ENCODE results near the gene MAGI1. TPM values are rescaled to one million over a fixed set of nuclear protein-coding genes. Genes with fewer than 3 reads are reported as not detected.
A peak's percentile ranks its signal among the peaks of the same experiment; 100 is the strongest.

Gene MAGI1
- total RNA-seq, 2 donors from 2014 or later, result 38.6 to 45.1 TPM

DNA sequence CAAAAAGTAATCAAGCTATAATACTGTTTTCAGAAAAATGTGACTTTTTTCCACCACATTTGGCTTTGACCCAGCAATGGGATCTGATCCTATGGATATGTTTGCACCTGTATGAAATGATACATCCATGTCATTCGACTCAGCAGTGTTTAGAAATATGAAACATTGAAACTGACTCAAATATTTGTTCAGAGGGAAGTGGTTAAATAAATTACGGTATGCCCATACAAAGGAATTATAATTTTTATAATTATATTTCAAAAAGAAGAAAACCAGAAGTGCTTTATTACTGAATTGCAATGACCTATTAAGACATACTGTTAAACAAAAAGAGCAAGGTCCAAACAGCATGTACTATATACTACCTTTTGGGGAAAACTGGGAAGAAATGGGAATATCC, 546.5 kb downstream of the MAGI1 start:
- no peaks in the 10 kb centered on the region for H3K9me3 ChIP-seq (ENCODE audit: control insufficient read depth, low read length)
- no peak overlapping the region for H3K4me3 ChIP-seq (ENCODE audit: low read length)
- Mint-ChIP-seq H3K27me3 (ENCODE audit: insufficient read depth) (no peaks in the 10 kb centered on the region), H3K4me1 (no peaks in the 10 kb centered on the region), H3K4me3 (no peak overlapping the region), H3K27ac (no peak overlapping the region), H3K9me3 (no peaks in the 10 kb centered on the region), H3K36me3 (ENCODE audit: low read depth) (peaks cover 1% of the 10 kb centered on the region)
- WGBS, 2 experiments (ENCODE audit: insufficient coverage in 1 of 2, insufficient read length in 1 of 2), result 95 to 100% methylated on average over 1 of the region's 2 CpGs
- H3K27ac ChIP-seq (ENCODE audit: low read depth, low read length), result no peak overlapping the region
- H3K9ac ChIP-seq (ENCODE audit: extremely low read depth, low read length, poor library complexity, severe bottlenecking), result no peak overlapping the region
- TF ChIP-seq CTCF (conservative IDR thresholded peaks at IDR 0.05), result no peak
- H3K27me3 ChIP-seq (ENCODE audit: control insufficient read depth, insufficient read depth, low read length, poor library complexity, severe bottlenecking), result no peaks in the 10 kb centered on the region
- DNase-seq, result no peak
- no peaks in the 10 kb centered on the region for H3K4me1 ChIP-seq (ENCODE audit: control insufficient read depth, insufficient read depth, low read length)
- H3K36me3 ChIP-seq (ENCODE audit: control insufficient read depth, insufficient read depth, low read length), result no peaks in the 10 kb centered on the region

- H3K9ac ChIP-seq (ENCODE audit: extremely low read depth, low read length, poor library complexity, severe bottlenecking), result no peak overlapping the region
- TF ChIP-seq CTCF (conservative IDR thresholded peaks at IDR 0.05), result no peak
- 94 to 95% methylated on average over 3 of the region's 3 CpGs for WGBS, 2 experiments (ENCODE audit: insufficient coverage in 1 of 2, insufficient read length in 1 of 2)
- H3K36me3 Mint-ChIP-seq (ENCODE audit: low read depth), result peaks cover 1% of the 10 kb centered on the region
- no peaks in the 10 kb centered on the region for H3K9me3 ChIP-seq (ENCODE audit: control insufficient read depth, low read length)
- H3K4me3 ChIP-seq (ENCODE audit: low read length), result no peak overlapping the region
- H3K4me1 Mint-ChIP-seq, result peaks cover 13% of the 10 kb centered on the region
- H3K36me3 ChIP-seq (ENCODE audit: control insufficient read depth, insufficient read depth, low read length), result no peaks in the 10 kb centered on the region
- peak overlapping the region; percentile 52 for H3K27ac ChIP-seq (ENCODE audit: low read depth, low read length)
- no peaks in the 10 kb centered on the region for H3K27me3 Mint-ChIP-seq (ENCODE audit: insufficient read depth)
- H3K27me3 ChIP-seq (ENCODE audit: control insufficient read depth, insufficient read depth, low read length, poor library complexity, severe bottlenecking), result no peaks in the 10 kb centered on the region
- H3K9me3 Mint-ChIP-seq, result no peaks in the 10 kb centered on the region
- H3K4me3 Mint-ChIP-seq, result no peak overlapping the region
- H3K4me1 ChIP-seq (ENCODE audit: control insufficient read depth, insufficient read depth, low read length), result peaks cover 1% of the 10 kb centered on the region
- no peak for DNase-seq
- no peak overlapping the region for H3K27ac Mint-ChIP-seq
Measured at GRCh38 chr3:65490114-65490513, 548.6 kb downstream of the MAGI1 start.

- Histone ChIP-seq H3K4me3 (ENCODE audit: low read length) (no peak overlapping the region), H3K36me3 (ENCODE audit: control insufficient read depth, insufficient read depth, low read length) (no peaks in the 10 kb centered on the region), H3K4me1 (ENCODE audit: control insufficient read depth, insufficient read depth, low read length) (peaks cover 2% of the 10 kb centered on the region), H3K9me3 (ENCODE audit: control insufficient read depth, low read length) (no peaks in the 10 kb centered on the region), H3K9ac (ENCODE audit: extremely low read depth, low read length, poor library complexity, severe bottlenecking) (no peak overlapping the region), H3K27ac (ENCODE audit: low read depth, low read length) (no peak overlapping the region), H3K27me3 (ENCODE audit: control insufficient read depth, insufficient read depth, low read length, poor library complexity, severe bottlenecking) (no peaks in the 10 kb centered on the region)
- TF ChIP-seq CTCF (conservative IDR thresholded peaks at IDR 0.05), result no peak
- H3K27me3 Mint-ChIP-seq (ENCODE audit: insufficient read depth), result no peaks in the 10 kb centered on the region
- no peaks in the 10 kb centered on the region for H3K9me3 Mint-ChIP-seq
- H3K4me3 Mint-ChIP-seq, result no peak overlapping the region
- peaks cover 21% of the 10 kb centered on the region for H3K4me1 Mint-ChIP-seq
- H3K27ac Mint-ChIP-seq, result no peak overlapping the region
- no peak for DNase-seq
- peaks cover 1% of the 10 kb centered on the region for H3K36me3 Mint-ChIP-seq (ENCODE audit: low read depth)
- 100% methylated on average over 1 of the region's 2 CpGs; no CpG with 5 or more reads in 1 of the 2 experiments for WGBS, 2 experiments (ENCODE audit: insufficient coverage in 1 of 2, insufficient read length in 1 of 2)
Measured at GRCh38 chr3:65489253-65489652, 549.5 kb downstream of the MAGI1 start.
